Ovary (tissue), 3 donors: ENCODE measurements around the gene ZNF429.

Source experiments
- CTCF ChIP-seq, 3 donors: fragments of 450-650 bp in 2 of 3; fragments of 200-600 bp in 1 of 3; IDR thresholded peaks; one replicate each; pipeline versions ENCODE4 v1.5.1 to v1.8.0; 2016 to 2022; ENCODE audit warnings: antibody characterized with exemption in 3 of 3, mild to moderate bottlenecking in 1 of 3
- EP300 ChIP-seq: sonication (generic); formaldehyde crosslinking; IDR thresholded peaks from one replicate; pipeline ENCODE4 v1.6.1; 2017; ENCODE audit warnings: antibody characterized with exemption
- POLR2A ChIP-seq: fragments of 450-650 bp; IDR thresholded peaks from one replicate; pipeline ENCODE4 v1.6.1; 2017; ENCODE audit warnings: antibody characterized with exemption, mild to moderate bottlenecking, moderate library complexity
- donor health status: DM: no; HTN: no; CAD: no.

GRCh38 chr19:21586311-21587116, 81.1 kb downstream of the ZNF429 start:
- TF ChIP-seq POLR2A (no peak), CTCF (IDR thresholded peaks at IDR 0.05) (no peak), EP300 (no peak)
